Suprapubic skin (tissue), 4 donors: ENCODE results near the gene LRRFIP1.

Source experiments
- POLR2A ChIP-seq, 2 donors: fragments of 450-650 bp; IDR thresholded peaks; one replicate each; pipeline ENCODE4 v1.6.1; 2017; ENCODE audit warnings: antibody characterized with exemption in 2 of 2, mild to moderate bottlenecking in 2 of 2, moderate library complexity in 2 of 2
- POLR2AphosphoS5 ChIP-seq, 3 donors: sonication (generic); formaldehyde crosslinking; IDR thresholded peaks; one replicate each; pipeline ENCODE4 v1.6.1; 2017; ENCODE audit warnings: antibody characterized with exemption in 3 of 3
- TF ChIP-seq, protein P1 (sequence below), 2 donors: fragments of 200-600 bp in 1 of 2; fragments of 450-650 bp in 1 of 2; sonication (generic) in 1 of 2; IDR thresholded peaks; one replicate each; pipeline ENCODE4 v1.5.1; 2016 to 2019; ENCODE audit warnings: antibody characterized with exemption in 2 of 2, mild to moderate bottlenecking in 1 of 2, moderate library complexity in 1 of 2

DNA sequence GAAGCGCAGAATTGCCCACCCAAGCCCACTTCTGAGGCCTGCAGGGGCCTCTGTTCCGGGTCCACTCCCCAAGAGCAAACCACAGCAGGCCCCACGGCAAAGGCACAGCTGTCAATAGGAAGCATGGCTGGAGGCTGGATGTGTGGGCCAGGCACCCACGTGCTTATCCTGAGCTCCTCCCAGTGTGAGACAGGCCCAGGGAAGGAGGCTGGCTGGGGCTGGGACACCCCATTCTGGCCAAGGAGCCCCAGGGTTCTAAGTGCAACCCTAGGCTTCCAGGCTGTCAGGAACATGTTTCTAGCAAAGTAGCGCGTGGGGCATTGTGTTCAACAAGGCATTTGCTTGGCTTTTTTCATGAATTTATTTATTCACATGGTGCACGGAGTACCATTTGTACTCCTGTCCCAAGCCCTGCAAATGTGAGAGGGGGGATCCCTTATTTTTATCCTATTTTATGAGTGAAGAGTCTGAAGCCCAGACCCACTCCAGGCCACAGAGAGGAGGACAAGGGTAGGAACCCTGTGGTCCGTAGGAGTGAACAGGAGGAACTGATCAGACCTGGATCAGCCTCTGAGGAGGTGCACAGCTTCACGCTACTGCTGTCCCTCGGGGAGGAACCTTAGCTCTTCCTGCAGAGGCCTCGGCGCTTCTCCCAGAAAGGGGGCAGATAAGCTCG lies 30.7 kb upstream of the LRRFIP1 start:
- TF ChIP-seq POLR2A (IDR thresholded peaks at IDR 0.05) (no peak), POLR2AphosphoS5 (IDR thresholded peaks at IDR 0.05) (no peak)
- TF ChIP-seq, protein P1, sequence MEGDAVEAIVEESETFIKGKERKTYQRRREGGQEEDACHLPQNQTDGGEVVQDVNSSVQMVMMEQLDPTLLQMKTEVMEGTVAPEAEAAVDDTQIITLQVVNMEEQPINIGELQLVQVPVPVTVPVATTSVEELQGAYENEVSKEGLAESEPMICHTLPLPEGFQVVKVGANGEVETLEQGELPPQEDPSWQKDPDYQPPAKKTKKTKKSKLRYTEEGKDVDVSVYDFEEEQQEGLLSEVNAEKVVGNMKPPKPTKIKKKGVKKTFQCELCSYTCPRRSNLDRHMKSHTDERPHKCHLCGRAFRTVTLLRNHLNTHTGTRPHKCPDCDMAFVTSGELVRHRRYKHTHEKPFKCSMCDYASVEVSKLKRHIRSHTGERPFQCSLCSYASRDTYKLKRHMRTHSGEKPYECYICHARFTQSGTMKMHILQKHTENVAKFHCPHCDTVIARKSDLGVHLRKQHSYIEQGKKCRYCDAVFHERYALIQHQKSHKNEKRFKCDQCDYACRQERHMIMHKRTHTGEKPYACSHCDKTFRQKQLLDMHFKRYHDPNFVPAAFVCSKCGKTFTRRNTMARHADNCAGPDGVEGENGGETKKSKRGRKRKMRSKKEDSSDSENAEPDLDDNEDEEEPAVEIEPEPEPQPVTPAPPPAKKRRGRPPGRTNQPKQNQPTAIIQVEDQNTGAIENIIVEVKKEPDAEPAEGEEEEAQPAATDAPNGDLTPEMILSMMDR (IDR thresholded peaks at IDR 0.05), result no peak
